Retinal pigment epithelial cell (primary cell): ENCODE data around the gene MC1R.

ENCODE experiments used
- DNase-seq: peaks from one replicate; pipeline ENCODE4 v3.0.0-alpha.2; 2010; ENCODE audit warnings: low read depth
- H3K4me3 ChIP-seq: 2 replicates; pipeline ENCODE4 v1.5.1; 2011; ENCODE audit warnings: mild to moderate bottlenecking, low read length, control low read depth, moderate library complexity
- TF ChIP-seq, protein P1 (sequence below): conservative IDR thresholded peaks from 2 replicates; pipeline ENCODE4 v1.5.1; 2011; ENCODE audit warnings: low read depth, low read length, control low read depth, inconsistent platforms

MC1R gene

DNA sequence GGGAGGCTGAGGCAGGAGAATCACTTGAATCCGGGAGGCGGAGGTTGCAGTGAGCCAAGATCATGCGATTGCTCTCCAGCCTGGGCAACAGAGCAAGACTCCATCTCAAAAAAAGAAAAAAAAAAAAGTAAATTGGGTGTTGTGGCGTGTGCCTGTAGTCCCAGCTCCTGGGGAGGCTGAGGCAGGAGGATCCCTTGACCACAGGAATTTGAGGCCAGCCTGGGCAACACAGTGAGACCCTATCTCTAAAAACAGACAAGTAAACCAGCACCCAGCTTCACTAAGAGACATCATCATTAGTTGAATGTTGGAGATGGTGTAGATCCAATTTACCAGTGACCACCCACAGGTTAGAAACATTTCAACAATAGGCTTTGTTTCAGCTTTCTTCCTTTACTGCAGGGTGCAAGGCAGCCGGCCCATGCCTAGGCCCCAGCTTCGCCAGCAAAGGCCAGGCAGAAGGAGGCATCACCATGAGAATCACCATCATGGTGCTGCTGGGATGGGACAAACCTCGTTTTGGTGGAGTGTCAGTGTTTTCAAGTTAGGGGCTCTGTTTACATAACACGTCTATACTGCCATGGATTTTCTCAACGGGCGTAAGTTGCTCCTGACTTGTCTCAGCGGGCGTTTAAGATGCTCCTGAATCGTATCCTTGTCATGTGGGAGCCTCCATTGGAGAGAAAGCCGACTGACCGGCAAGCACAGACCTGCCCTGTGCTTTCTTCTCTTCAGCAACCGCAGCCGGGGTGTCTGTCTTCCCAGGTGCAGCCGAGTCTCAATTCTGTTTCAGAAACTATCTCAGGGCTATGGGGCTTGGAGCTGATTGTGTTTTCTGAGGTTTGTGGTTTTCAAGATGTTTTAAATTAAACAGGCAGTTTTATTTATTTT, 37.9 kb upstream of the MC1R start:
- H3K4me3 ChIP-seq: no peak overlapping the region
- TF ChIP-seq, protein P1, sequence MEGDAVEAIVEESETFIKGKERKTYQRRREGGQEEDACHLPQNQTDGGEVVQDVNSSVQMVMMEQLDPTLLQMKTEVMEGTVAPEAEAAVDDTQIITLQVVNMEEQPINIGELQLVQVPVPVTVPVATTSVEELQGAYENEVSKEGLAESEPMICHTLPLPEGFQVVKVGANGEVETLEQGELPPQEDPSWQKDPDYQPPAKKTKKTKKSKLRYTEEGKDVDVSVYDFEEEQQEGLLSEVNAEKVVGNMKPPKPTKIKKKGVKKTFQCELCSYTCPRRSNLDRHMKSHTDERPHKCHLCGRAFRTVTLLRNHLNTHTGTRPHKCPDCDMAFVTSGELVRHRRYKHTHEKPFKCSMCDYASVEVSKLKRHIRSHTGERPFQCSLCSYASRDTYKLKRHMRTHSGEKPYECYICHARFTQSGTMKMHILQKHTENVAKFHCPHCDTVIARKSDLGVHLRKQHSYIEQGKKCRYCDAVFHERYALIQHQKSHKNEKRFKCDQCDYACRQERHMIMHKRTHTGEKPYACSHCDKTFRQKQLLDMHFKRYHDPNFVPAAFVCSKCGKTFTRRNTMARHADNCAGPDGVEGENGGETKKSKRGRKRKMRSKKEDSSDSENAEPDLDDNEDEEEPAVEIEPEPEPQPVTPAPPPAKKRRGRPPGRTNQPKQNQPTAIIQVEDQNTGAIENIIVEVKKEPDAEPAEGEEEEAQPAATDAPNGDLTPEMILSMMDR: no peak
- DNase-seq: no peak

DNA sequence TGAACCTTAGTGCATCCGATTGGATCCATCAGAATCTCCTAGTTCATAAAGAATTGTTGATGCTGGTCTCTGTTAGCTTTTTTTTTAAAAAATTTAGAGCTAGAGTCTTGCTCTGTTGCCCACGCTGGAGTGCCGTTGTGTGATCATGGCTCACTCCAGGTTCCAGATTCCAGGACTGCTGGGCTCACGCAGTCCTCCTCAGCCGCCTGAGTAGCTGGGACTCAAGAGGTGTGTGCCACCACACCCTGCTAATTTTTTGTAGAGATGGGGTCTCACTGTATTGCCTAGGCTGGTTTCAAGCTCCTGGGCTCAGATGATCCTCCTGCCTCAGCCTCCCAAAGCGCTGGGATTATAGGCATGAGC, 37.3 kb upstream of the MC1R start:
- TF ChIP-seq, protein P1: no peak
- no peak overlapping the region for H3K4me3 ChIP-seq
- no peak for DNase-seq

DNA sequence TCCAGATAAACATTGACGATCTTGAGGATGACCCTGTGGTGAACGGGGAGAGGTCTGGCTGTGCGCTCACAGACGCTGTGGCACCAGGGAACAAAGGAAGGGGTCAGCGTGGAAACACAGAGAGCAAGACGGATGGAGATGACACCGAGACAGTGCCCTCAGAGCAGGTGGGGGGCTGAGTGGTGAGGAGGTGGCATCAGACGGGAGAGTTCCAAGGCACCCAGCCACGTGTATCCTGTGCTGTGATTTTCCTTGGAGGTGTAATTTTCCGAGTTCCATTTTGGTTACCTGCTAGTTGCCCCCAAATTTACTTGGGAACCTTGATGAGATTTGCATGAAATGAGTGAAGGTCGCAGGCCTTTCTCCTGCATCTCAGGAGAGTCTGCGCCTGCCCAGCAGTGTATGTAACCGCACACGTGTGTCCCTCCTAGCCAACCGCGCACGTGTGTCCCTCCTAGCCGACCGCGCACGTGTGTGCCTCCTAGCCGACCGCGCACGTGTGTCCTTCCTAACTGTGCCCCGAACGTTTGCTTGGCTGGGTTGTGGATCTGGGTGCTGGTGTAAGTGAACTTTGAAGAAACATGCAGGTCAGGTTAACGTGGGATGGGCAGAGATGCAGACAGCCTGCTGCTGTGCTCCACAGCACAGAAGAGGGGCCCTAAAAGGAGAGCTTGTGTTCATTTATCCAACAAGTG, 35.2 kb upstream of the MC1R start:
- no peak overlapping the region for H3K4me3 ChIP-seq
- DNase-seq: no peak

DNA sequence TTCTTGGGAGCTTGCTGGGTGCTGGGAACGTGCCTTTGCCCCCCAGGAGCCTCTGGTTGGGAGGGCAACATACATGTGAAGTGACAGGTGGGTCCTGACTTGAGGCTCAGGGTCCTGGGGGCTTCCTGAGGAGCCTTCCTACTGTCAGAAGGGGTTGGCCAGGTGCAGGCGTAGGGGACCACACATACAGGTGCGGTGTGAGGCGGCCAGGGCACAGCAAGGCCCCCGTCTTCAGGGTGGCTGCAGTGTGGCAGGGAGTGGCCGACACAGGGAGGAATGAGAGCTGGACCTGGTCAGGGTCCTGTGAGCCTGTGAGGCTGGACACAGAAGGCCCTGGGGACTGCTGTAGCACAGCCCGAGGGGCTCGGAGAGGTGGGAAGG, 34.6 kb upstream of the MC1R start:
- no peak for DNase-seq
- no peak overlapping the region for H3K4me3 ChIP-seq
- TF ChIP-seq, protein P1: no peak

More for the DNA sequence above, 35.2 kb upstream of the MC1R start:
- TF ChIP-seq, protein P1: no peak

DNA sequence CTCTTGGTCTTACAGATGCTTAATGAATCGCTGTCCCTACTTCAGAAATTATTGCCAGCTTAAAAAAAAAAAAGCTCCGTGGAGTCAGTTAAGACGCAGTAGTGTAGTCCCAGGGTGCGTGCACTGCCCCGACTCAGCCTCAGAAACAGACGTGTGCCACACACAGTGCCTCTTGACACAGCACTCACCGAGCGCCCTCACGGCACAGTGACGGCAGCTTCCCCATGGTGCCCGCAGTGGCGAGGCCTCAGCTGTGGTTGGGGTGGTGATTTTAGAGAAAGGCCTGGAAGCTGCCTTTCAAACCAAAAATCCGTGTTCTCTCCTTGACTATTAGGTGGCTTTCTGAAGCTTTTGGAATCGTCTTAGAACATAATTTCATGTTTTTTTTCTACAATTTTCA, 31.4 kb upstream of the MC1R start:
- TF ChIP-seq, protein P1: no peak
- no peak overlapping the region for H3K4me3 ChIP-seq
- no peak for DNase-seq

DNA sequence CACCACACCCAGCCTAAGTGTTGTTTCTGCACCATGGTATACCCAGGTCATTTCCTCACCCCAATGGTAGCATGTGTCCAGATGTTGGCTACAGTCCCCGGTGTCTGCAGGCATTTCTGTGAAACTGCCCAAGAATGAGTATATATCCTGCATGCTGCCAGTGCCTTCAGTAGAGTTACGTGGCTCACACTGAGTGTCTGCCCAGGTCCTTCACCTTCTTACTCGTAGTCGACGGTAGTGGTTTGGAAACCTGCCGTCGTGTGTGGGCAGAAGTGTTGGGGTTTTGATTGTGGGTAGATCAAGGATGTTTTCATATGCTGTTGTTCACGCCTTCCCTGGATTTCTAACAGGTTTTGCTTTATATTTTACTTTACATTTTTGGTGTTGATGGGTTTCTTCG, 28.5 kb upstream of the MC1R start:
- TF ChIP-seq, protein P1: no peak
- no peak for DNase-seq
- no peak overlapping the region for H3K4me3 ChIP-seq
